ENCODE data around the gene TULP3.

TULP3 gene

GRCh38 chr12:2877953-2878732 is 12.5 kb upstream of the TULP3 start:
- DNase-seq, result no peak

GRCh38 chr12:2879853-2880252 is 10.8 kb upstream of the TULP3 start:
- no peak for DNase-seq

- no peak for DNase-seq
These were observed 5.9 kb upstream of the TULP3 start for GRCh38 chr12:2884810-2885209.

- DNase-seq, result no peak
These were observed 3.8 kb upstream of the TULP3 start for GRCh38 chr12:2886768-2887450.

- DNase-seq, result no peak
These were observed 697 bp upstream of the TULP3 start for GRCh38 chr12:2890001-2890387.

GRCh38 chr12:2891240-2892053 is 756 bp downstream of the TULP3 start:
- DNase-seq, result peak; percentile 53 to 54

GRCh38 chr12:2892246-2892645 is 1.6 kb downstream of the TULP3 start:
- no peak for DNase-seq

- peak in 1 of 2 experiments; percentile 16 for DNase-seq
These were observed 2.3 kb downstream of the TULP3 start for GRCh38 chr12:2893007-2893406.

GRCh38 chr12:2895051-2895451 is 4.4 kb downstream of the TULP3 start:
- no peak for DNase-seq

- DNase-seq, result no peak
These were observed 4.8 kb downstream of the TULP3 start for GRCh38 chr12:2895511-2895910.

GRCh38 chr12:2897418-2897817 is 6.7 kb downstream of the TULP3 start:
- DNase-seq, result no peak

- DNase-seq, result no peak
These were observed 10.0 kb downstream of the TULP3 start for GRCh38 chr12:2900642-2901041.

- DNase-seq, result peak; percentile 59 to 80
These were observed 11.7 kb downstream of the TULP3 start for GRCh38 chr12:2902272-2902880.

GRCh38 chr12:2904260-2904659 is 13.6 kb downstream of the TULP3 start:
- no peak for DNase-seq

GRCh38 chr12:2912216-2912575 is 21.5 kb downstream of the TULP3 start:
- no peak for DNase-seq

GRCh38 chr12:2919249-2919648 is 28.6 kb downstream of the TULP3 start:
- no peak for DNase-seq

GRCh38 chr12:2922329-2922728 is 31.6 kb downstream of the TULP3 start:
- DNase-seq, result no peak

- no peak for DNase-seq
These were observed 32.4 kb downstream of the TULP3 start for GRCh38 chr12:2923057-2923456.

GRCh38 chr12:2924019-2924418 is 33.3 kb downstream of the TULP3 start:
- DNase-seq, result no peak

- no peak for DNase-seq
These were observed 34.8 kb downstream of the TULP3 start for GRCh38 chr12:2925322-2925995.

GRCh38 chr12:2930865-2931264 is 40.2 kb downstream of the TULP3 start:
- DNase-seq, result no peak

GRCh38 chr12:2933586-2933985 is 42.9 kb downstream of the TULP3 start:
- no peak for DNase-seq

- DNase-seq, result no peak
These were observed 43.7 kb downstream of the TULP3 start for GRCh38 chr12:2934371-2934770.

All from NCI-H446 (cell line).